PFSK-1 (cell line): ENCODE results near the gene SACS.

Source experiments
- FOXP2 ChIP-seq: optimal IDR thresholded peaks from 2 replicates; pipeline ENCODE3; 2011; ENCODE audit warnings: borderline replicate concordance, control low read depth, inconsistent platforms; ENCODE audit not compliant: insufficient read depth; ENCODE audit errors: extremely low read length, extremely low read depth
- POLR2AphosphoS5 ChIP-seq: IDR thresholded peaks from 2 replicates; pipeline ENCODE4 v1.6.1; 2012; ENCODE audit warnings: low read depth, mild to moderate bottlenecking, control low read depth, low read length, moderate library complexity
- REST ChIP-seq, 2 experiments: IDR thresholded peaks; 2 replicates each; pipeline versions ENCODE4 v1.6.1 to v1.8.0; 2011 to 2012; ENCODE audit warnings: low read depth in 2 of 2, low read length in 2 of 2, control low read depth in 1 of 2, inconsistent platforms in 1 of 2, mild to moderate bottlenecking in 1 of 2, moderate library complexity in 1 of 2; ENCODE audit not compliant: insufficient read depth in 1 of 2
- SIN3A ChIP-seq: IDR thresholded peaks from 2 replicates; pipeline ENCODE4 v1.6.1; 2012; ENCODE audit warnings: mild to moderate bottlenecking, low read length, moderate library complexity, borderline replicate concordance; ENCODE audit not compliant: insufficient read depth
- TAF1 ChIP-seq: IDR thresholded peaks from 2 replicates; pipeline ENCODE4 v1.6.1; 2012; ENCODE audit warnings: low read length, control low read depth, borderline replicate concordance; ENCODE audit not compliant: insufficient read depth

The SACS gene

GRCh38 chr13:23411220-23411619 is 22.3 kb downstream of the SACS start:
- TF ChIP-seq TAF1: no peak
- TF ChIP-seq SIN3A: no peak
- TF ChIP-seq FOXP2: no peak
- no peak for TF ChIP-seq REST (IDR thresholded peaks at IDR 0.05; ENCODE audit: insufficient read depth in 1 of 2, low read depth in 2 of 2, low read length in 2 of 2)
- TF ChIP-seq POLR2AphosphoS5: no peak

- no peak for TF ChIP-seq REST (IDR thresholded peaks at IDR 0.05; ENCODE audit: insufficient read depth in 1 of 2, low read depth in 2 of 2, low read length in 2 of 2)
- TF ChIP-seq POLR2AphosphoS5: no peak
- TF ChIP-seq TAF1: no peak
- TF ChIP-seq FOXP2: no peak
These were observed 25.5 kb downstream of the SACS start for GRCh38 chr13:23408026-23408425.

- TF ChIP-seq SIN3A: no peak
- no peak for TF ChIP-seq POLR2AphosphoS5
- no peak for TF ChIP-seq TAF1
- TF ChIP-seq REST (IDR thresholded peaks at IDR 0.05; ENCODE audit: insufficient read depth in 1 of 2, low read depth in 2 of 2, low read length in 2 of 2): no peak
- TF ChIP-seq FOXP2: no peak
These were observed 34.2 kb downstream of the SACS start for GRCh38 chr13:23399347-23399746.

DNA sequence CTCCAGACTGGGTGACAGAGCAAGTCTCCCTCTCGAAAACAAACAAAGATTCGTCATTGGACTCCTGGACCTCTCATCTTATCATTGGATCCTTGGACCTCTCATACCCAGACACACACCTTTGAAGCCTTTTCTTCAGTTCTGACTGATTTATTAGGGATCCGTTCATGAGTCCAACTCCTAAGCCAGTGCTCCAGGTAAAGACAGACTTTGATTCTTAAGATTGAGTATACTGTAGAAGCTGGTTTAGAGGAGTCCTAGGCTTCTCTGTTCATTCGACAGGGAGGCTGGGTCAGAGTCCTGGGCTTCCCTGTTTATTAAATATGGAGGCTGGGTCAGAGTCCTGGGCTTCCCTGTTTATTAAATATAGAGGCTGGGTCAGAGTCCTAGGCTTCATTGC is 38.7 kb downstream of the SACS start:
- TF ChIP-seq REST (IDR thresholded peaks at IDR 0.05; ENCODE audit: insufficient read depth in 1 of 2, low read depth in 2 of 2, low read length in 2 of 2) (no peak), SIN3A (no peak), TAF1 (no peak), FOXP2 (no peak), POLR2AphosphoS5 (no peak)

- TF ChIP-seq SIN3A (no peak), TAF1 (no peak)
These were observed 40.4 kb downstream of the SACS start for GRCh38 chr13:23392925-23393645.
